Activated T-cell treated with anti-CD3 and anti-CD28 coated beads, Interleukin-2, amount 50 U/mL, for 4 hours (primary cell): ENCODE data around the gene HSFX3. TPM values are rescaled to one million over a fixed set of nuclear protein-coding genes. Genes with fewer than 3 reads are reported as not detected.
"Not testable (repeated sequence)": the region's sequence is repeated elsewhere in the genome, so short reads cannot be mapped to it uniquely, and the experiment has no call there.

Experiments
- ATAC-seq, 2 donors: fragments of 200-7000 bp; cut with Tn5 transposase; one replicate each; pipeline ENCODE4 v1.10.0; 2021
- DNase-seq: peaks from one replicate; pipeline ENCODE4 v3.0.0-alpha.2; 2020
- H3K27me3 Mint-ChIP-seq: one replicate; pipeline ENCODE4 v1.8.0; 2021; ENCODE audit warnings: low read depth, mixed read lengths
- H3K36me3 Mint-ChIP-seq: one replicate; pipeline ENCODE4 v1.8.0; 2022; ENCODE audit warnings: mixed read lengths; ENCODE audit not compliant: insufficient read depth
- H3K4me1 Mint-ChIP-seq: one replicate; pipeline ENCODE4 v1.8.0; 2021; ENCODE audit warnings: low read depth, mixed read lengths
- H3K4me3 Mint-ChIP-seq: one replicate; pipeline ENCODE4 v1.8.0; 2021; ENCODE audit warnings: mild to moderate bottlenecking, moderate library complexity, mixed read lengths
- H3K9me3 Mint-ChIP-seq: one replicate; pipeline ENCODE4 v1.8.0; 2021; ENCODE audit warnings: mixed read lengths
- total RNA-seq, 3 donors: library from RNA; stranded (reverse); gene quantifications; one replicate each; pipeline ENCODE4 v1.2.1, GENCODE V29; 2021

Gene HSFX3
- total RNA-seq, 3 donors from 2014 or later = not detected

GRCh38 chrX:149555251-149555650 lies 5.5 kb upstream of the HSFX3 start:
- H3K4me1 Mint-ChIP-seq, H3K4me3 Mint-ChIP-seq, H3K36me3 Mint-ChIP-seq, H3K9me3 Mint-ChIP-seq, DNase-seq, ATAC-seq, H3K27me3 Mint-ChIP-seq: not testable (repeated sequence)

DNA sequence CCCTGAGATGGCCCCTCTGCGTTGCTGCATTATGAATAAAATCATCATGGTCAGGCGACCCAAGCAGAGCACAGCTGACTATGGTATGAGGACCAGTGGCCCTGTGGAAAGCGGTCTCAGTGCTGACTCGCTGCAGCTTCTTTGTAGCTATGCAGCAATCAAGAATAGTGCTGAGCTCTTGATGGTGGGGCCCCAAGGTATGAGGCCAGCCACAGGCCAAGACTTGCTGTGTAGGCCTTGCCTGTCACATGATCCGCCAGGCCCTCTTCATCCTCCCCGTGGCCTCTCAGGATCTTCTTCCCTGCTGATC lies 2.2 kb upstream of the HSFX3 start:
- peak; percentile 13 to 15 for ATAC-seq
- not testable (repeated sequence) for H3K4me3 Mint-ChIP-seq, H3K27me3 Mint-ChIP-seq

DNA sequence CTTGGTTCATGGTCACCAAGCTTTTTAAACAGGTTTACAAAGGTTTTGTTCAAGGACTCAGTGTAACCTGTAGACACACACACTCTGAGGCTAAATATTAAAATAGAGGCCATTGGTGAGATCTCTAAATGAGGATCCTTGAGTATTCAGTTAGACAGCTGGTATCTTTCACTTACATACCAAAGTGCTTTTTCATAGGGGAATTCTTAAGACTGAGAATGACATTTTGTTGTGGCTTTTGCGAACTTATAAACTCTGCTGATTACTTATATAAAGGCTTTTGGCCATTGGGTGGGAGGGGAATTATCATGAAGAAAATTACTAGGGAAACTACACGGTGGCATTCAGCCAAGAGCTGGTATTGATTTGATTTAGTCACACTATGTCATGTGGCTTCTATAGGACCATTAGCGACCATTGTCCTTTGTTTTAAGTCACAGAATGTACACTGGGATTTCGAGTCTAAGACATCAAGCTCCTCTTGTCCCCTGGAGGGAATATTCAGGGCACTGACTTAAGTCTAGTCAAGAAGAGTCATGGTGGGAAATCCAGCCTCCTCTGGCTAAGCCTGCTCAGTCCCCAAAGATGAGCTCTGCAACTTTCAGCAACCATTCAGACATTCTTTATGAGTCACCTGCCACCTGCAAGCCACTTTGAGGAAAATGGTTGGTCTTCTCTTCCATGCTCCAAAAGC lies 1.7 kb upstream of the HSFX3 start:
- ATAC-seq = peak; percentile 42 to 63

More for the DNA sequence above, 2.2 kb upstream of the HSFX3 start:
- H3K9me3 Mint-ChIP-seq, H3K4me1 Mint-ChIP-seq, DNase-seq, H3K36me3 Mint-ChIP-seq: not testable (repeated sequence)

DNA sequence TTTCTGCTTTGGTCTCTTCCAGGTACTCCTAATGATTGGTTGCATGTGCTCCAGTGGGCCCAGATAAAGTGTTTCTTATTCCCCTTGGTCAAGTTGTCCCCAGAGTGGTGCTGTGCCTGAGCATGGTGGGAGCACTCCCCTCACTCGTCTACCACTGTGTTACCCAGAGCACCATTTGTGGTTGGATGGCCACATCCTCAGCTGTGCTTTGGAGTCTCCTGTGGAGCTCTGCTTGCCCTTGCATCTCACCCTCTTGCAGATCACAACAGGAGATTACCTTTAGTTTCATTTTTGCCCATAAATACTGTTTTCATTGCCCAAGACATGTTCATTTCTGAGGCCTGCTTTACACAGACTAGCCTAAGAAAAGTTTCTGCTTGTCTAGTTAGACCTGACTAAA lies 730 bp upstream of the HSFX3 start:
- DNase-seq, H3K9me3 Mint-ChIP-seq, H3K27me3 Mint-ChIP-seq: not testable (repeated sequence)

More for the DNA sequence above, 1.7 kb upstream of the HSFX3 start:
- not testable (repeated sequence) for H3K9me3 Mint-ChIP-seq, H3K4me1 Mint-ChIP-seq, H3K27me3 Mint-ChIP-seq, H3K36me3 Mint-ChIP-seq, H3K4me3 Mint-ChIP-seq, DNase-seq

DNA sequence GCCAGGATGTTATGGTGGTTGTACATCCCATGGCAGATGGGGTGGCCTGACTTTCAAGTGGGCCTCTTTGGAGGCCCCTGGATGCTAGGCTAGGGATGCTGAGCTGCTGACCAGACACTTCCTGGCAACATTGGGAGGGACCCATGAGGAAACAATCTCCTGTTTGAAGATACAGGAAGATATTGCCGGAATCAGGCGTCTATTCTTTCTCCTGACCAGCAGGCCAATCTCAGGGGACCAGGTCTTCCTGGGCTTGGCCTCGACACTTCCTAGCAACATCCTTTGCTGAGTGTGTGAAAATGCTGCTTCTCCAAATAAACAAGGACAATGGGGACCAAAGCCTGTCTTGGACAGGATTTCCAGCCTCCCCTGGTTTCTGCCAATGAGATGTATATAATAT lies 1.9 kb downstream of the HSFX3 start:
- DNase-seq, H3K36me3 Mint-ChIP-seq, ATAC-seq, H3K27me3 Mint-ChIP-seq, H3K4me1 Mint-ChIP-seq, H3K4me3 Mint-ChIP-seq, H3K9me3 Mint-ChIP-seq: not testable (repeated sequence)

More for the DNA sequence above, 730 bp upstream of the HSFX3 start:
- not testable (repeated sequence) for ATAC-seq, H3K4me3 Mint-ChIP-seq, H3K4me1 Mint-ChIP-seq, H3K36me3 Mint-ChIP-seq

DNA sequence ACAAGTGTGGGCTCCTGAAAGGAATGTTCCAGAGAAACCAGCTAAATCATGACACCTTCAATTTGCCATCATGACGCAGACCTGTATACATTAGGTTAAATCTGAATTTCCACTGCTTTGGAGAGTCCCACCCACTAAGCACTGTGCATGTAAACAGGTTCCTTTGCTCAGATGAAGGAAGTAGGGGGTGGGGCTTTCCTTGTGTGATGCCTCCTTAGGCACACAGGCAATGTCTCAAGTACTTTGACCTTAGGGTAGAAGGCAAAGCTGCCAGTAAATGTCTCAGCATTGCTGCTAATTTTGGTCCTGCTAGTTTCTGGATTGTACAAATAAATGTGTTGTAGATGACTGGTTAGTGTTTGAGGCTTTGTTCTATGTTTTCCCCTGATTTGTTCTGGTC lies 2.8 kb downstream of the HSFX3 start:
- ATAC-seq, H3K4me3 Mint-ChIP-seq, H3K36me3 Mint-ChIP-seq: not testable (repeated sequence)

DNA sequence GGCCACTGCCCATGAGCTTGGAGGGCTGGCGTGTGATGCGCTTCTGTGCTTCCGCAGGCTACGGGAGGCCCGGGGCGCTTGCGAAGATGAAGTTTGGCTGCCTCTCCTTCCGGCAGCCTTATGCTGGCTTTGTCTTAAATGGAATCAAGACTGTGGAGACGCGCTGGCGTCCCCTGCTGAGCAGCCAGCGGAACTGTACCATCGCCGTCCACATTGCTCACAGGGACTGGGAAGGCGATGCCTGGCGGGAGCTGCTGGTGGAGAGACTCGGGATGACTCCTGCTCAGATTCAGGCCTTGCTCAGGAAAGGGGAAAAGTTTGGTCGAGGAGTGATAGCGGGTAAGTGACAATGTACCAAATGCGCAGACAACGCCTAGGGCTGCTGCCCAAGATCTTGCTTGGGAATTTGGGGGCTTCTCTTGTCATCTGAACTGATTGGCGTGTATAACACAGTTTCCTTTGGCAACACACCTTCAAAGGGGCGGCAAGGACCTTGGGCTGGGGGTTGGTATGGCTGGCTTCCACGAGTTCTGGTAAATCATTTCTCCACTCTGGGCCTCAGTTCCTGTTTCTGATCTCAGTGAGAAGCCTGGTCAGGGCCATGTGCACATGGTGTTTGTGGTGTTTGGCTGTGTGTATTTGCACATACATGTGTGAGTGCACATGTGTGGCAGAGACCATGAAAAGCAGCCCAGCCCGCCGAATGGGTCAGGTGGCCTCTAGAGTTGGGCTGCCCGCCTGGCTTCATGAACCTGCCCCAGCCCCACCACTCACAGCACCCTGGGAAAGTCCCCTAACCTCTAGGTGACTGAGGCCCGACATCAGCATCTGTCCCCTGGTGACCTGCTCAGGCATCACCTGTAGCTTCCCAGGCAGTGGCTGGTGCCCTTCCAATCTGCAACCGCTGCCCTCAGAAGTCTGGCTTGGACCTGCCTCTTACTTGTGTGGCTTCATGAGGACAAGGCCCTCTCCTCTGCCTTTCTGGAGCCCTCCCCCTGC lies 3.9 kb downstream of the HSFX3 start:
- not testable (repeated sequence) for H3K27me3 Mint-ChIP-seq, H3K9me3 Mint-ChIP-seq, H3K36me3 Mint-ChIP-seq, H3K4me3 Mint-ChIP-seq, DNase-seq, ATAC-seq, H3K4me1 Mint-ChIP-seq

More for the DNA sequence above, 2.8 kb downstream of the HSFX3 start:
- not testable (repeated sequence) for H3K9me3 Mint-ChIP-seq, H3K27me3 Mint-ChIP-seq, H3K4me1 Mint-ChIP-seq, DNase-seq

DNA sequence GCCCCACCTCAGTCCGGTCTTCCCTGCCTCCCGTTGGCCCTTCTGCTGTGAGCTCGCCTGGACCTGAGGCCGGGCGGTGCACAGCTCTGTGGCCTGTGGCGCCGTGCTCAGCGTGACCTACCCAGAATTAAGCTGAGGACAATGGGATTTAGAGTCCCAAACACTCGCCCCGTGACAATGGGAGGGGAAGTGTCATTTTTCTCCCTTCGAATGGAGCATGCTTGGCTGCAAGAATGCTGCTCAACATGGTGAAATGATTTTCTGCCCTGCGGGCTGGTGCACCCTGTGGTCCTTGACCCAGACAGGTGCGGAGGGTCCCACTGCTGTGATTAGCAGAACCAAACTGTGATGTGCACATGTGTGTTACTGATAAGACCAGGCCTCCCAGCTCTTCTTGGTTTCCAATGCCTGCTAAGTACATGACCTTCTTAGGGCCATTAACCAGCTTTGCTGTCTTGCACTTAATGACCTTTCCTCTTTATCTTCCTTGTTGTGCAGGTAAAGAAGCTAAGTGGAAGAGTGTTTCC lies 8.1 kb downstream of the HSFX3 start:
- peaks cover 1% of the 10 kb centered on the region for H3K36me3 Mint-ChIP-seq
- peaks cover 7% of the 10 kb centered on the region for H3K4me1 Mint-ChIP-seq
- no peaks in the 10 kb centered on the region for H3K27me3 Mint-ChIP-seq
- peak overlapping the region; percentile 89 for H3K4me3 Mint-ChIP-seq
- no peaks in the 10 kb centered on the region for H3K9me3 Mint-ChIP-seq
- DNase-seq (no peak), ATAC-seq (no peak)

DNA sequence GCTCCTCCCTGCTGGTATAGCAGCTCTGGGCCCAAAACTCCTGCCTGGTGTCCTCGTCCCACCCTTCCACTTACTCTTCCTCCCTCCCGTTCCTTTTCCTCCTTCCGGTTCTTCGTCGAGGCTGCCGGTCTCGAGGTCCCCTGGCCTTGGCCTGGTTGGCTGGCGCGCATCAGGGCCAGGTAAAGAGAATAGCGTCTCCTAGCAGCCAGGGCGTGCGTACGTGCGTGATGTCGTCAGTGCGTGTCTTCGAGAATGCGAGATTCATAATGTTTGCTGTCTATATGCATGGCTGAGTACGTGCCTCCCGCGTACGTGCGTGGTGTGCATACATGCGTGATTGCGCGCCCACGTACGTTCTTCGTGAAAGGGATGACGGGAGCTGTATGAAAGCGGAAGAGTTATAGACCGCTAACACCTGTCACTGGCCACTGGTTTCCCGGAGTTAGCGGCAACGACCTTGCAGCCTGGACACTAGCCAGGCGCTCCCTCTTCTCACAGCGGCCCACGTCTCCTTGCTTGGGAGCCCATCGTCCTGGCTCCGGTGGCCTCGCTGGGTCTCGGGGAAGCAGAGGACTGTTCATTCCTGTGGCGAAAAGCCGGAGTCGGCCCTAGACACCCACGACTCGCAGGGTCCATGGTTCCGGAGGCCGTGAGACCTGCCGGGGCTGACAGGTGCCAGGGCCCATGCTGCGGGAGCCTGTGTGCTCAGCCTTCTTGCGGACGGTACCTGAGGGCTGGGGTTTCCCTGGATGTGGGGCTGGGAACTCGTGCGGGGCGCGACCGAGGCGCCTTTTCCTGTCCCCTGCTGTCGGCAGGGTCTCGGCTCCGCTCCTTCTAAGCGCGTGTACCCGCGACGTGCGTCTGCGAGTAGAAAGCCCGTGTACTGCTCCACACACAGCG lies 8.9 kb downstream of the HSFX3 start, which contains the start of gene EOLA1:
Gene EOLA1 (plus strand): TSS at position 392 of the 900 bp plus-strand sequence. CDS start 4,619 bp downstream, outside the sequence.
- DNase-seq (peak; percentile 85), ATAC-seq (peak; percentile 81 to 84)
- Mint-ChIP-seq H3K36me3 (peaks cover 1% of the 10 kb centered on the region), H3K4me3 (peak within 1 kb of the TSS; percentile 89), H3K27me3 (no peaks in the 10 kb centered on the region), H3K9me3 (no peaks in the 10 kb centered on the region), H3K4me1 (peaks cover 7% of the 10 kb centered on the region)

DNA sequence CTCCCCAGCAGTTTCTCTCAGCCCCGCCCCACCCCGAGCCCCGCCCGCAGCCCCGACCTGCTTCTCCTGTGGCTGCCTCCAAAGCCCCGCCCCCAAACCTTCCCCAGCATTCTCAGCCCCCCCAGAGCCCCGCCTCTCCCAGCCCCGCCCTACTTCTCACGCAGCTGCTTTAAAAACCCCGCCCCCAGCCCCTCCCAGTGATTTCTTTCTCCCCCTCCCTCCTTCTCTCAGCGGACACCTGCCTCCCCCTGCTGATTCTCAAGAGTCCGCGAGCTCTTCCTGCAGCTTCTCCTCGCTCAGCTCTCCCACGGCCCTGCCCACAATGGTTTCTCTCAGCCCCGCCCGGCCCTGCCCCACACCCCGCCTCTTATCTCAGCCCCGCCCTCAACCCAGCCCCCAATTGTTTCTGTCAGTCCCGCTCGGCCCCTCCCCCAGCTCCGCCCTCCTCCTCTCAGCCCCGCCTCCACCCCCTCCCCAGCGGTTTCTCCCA lies 9.5 kb downstream of the HSFX3 start:
- DNase-seq (peak; percentile 88), ATAC-seq (peak; percentile 53 to 56)
- peaks cover 1% of the 10 kb centered on the region for H3K36me3 Mint-ChIP-seq
- H3K9me3 Mint-ChIP-seq = no peaks in the 10 kb centered on the region
- H3K4me1 Mint-ChIP-seq = peaks cover 7% of the 10 kb centered on the region
- no peaks in the 10 kb centered on the region for H3K27me3 Mint-ChIP-seq
- peak overlapping the region; percentile 89 for H3K4me3 Mint-ChIP-seq

DNA sequence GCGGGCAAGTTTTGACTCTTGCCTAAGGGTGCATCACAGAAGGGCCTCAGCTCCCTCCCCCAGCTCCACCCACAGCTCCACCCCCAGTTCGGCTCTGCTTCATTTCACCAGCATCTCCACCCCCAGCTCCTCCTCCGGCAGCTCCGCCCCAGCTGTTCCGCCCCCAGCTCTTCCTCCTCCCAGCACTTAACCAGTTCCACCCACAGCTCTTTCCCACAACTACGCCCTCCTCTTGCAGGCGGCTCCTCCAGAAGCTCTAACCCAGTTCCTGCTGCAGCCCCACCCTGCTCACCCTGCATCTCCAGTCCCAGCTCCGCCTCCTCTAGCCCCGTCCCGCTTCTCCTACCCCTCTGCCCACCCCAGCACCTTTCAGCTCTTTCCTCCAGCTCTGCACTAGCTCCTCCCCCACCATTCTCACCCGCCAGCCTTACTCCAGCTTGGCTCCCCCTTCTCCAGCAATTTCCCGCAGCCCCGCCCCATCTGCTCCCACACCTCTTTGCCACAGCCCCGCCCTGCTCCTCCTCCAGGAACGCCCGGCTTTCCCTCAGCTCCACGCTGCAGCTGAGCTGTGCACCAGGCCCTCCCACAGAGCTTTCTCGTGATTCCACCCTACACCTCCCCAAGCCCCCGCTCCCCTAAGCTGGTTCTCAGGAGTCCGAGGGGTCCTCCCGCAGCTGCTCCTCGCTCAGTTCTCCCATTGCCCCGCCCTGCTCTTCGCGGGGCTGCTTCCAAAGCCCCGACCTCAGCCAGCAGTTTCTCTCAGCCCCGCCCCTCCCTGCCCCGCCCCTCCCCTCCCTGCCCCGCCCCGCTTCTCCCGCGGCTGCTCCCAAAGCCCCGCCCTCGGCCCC lies 10.2 kb downstream of the HSFX3 start:
- H3K9me3 Mint-ChIP-seq = no peaks in the 10 kb centered on the region

GRCh38 chrX:149537474-149537873 lies 12.2 kb downstream of the HSFX3 start:
- H3K27me3 Mint-ChIP-seq, H3K9me3 Mint-ChIP-seq, DNase-seq, H3K4me1 Mint-ChIP-seq, H3K4me3 Mint-ChIP-seq, H3K36me3 Mint-ChIP-seq, ATAC-seq: not testable (repeated sequence)

More for the DNA sequence above, 10.2 kb downstream of the HSFX3 start:
- no peaks in the 10 kb centered on the region for H3K36me3 Mint-ChIP-seq
- DNase-seq (peak; percentile 80), ATAC-seq (peak; percentile 27 to 37)
- H3K27me3 Mint-ChIP-seq = no peaks in the 10 kb centered on the region
- peak overlapping the region; percentile 80 for H3K4me3 Mint-ChIP-seq
- peaks cover 7% of the 10 kb centered on the region for H3K4me1 Mint-ChIP-seq
